KMS-11 (cell line): ENCODE results near the gene LRRC27.

Experiments used
- H2AFZ ChIP-seq: fragments of 200-600 bp; sonication (generic); 2 replicates; pipeline ENCODE4 v1.6.1; 2016; ENCODE audit warnings: antibody characterized with exemption, mixed run types, low read depth
- H3K27ac ChIP-seq: fragments of 200-600 bp; sonication (generic); 2 replicates; pipeline ENCODE4 v1.6.1; 2016; ENCODE audit warnings: mild to moderate bottlenecking, mixed run types
- H3K27me3 ChIP-seq: fragments of 200-600 bp; sonication (generic); 2 replicates; pipeline ENCODE4 v1.6.1; 2017; ENCODE audit warnings: mild to moderate bottlenecking, low read depth, mixed run types, moderate library complexity; ENCODE audit not compliant: insufficient read depth
- H3K36me3 ChIP-seq: fragments of 200-600 bp; sonication (generic); 2 replicates; pipeline ENCODE4 v1.6.1; 2017; ENCODE audit warnings: mild to moderate bottlenecking, mixed run types; ENCODE audit not compliant: insufficient read depth
- H3K4me1 ChIP-seq: fragments of 200-600 bp; sonication (generic); 2 replicates; pipeline ENCODE4 v1.6.1; 2016; ENCODE audit warnings: mild to moderate bottlenecking, low read depth, mixed run types; ENCODE audit not compliant: poor library complexity, severe bottlenecking
- H3K4me2 ChIP-seq: fragments of 200-600 bp; sonication (generic); 2 replicates; pipeline ENCODE4 v1.7.0; 2016; ENCODE audit warnings: mild to moderate bottlenecking, mixed run types
- H3K4me3 ChIP-seq: fragments of 200-600 bp; sonication (generic); IDR thresholded peaks from 2 replicates; pipeline ENCODE4 v1.6.1; 2017; ENCODE audit warnings: low read depth, low read length, mixed read lengths; ENCODE audit not compliant: insufficient read depth
- H3K79me2 ChIP-seq: fragments of 200-600 bp; sonication (generic); 2 replicates; pipeline ENCODE4 v1.6.1; 2016; ENCODE audit warnings: low read depth, mixed run types; ENCODE audit not compliant: insufficient read depth
- H3K9ac ChIP-seq: fragments of 200-600 bp; sonication (generic); 2 replicates; pipeline ENCODE4 v1.6.1; 2016; ENCODE audit warnings: mild to moderate bottlenecking, mixed run types
- H4K20me1 ChIP-seq: fragments of 200-600 bp; sonication (generic); 2 replicates; pipeline ENCODE4 v1.6.1; 2016; ENCODE audit warnings: mild to moderate bottlenecking, mixed run types; ENCODE audit not compliant: insufficient read depth
- TF ChIP-seq, protein P1 (sequence below): fragments of 200-600 bp; sonication (generic); conservative IDR thresholded peaks from 2 replicates; pipeline ENCODE4 v1.6.1; 2017; ENCODE audit warnings: low read depth, mild to moderate bottlenecking, antibody characterized with exemption, low read length, moderate library complexity, mixed read lengths

Gene LRRC27

DNA sequence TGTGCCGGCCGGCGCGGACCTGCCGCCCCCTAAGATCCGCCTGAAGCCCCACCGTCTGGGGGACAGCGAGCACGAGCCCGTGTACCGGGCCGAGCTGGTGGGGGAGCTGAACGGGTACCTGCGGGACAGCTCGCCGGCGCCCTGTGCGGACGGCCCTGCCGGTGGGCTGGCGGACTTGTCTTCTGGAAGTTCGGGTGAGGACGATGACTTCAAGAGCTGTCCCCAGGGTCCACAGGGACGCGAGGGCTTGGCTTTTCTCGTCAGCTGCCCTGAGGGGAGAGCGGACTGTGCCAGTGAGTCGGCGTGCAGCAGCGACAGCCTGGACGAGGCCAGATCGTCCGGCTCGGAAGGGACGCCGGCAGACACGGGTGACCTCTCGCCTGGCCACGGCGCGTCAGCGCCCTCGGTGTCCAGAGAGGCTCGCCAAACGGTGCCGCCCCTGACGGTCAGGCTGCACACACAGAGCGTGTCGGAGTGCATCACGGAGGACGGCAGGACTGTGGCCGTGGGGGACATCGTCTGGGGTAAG lies 73.5 kb downstream of the LRRC27 start:
- TF ChIP-seq, protein P1, sequence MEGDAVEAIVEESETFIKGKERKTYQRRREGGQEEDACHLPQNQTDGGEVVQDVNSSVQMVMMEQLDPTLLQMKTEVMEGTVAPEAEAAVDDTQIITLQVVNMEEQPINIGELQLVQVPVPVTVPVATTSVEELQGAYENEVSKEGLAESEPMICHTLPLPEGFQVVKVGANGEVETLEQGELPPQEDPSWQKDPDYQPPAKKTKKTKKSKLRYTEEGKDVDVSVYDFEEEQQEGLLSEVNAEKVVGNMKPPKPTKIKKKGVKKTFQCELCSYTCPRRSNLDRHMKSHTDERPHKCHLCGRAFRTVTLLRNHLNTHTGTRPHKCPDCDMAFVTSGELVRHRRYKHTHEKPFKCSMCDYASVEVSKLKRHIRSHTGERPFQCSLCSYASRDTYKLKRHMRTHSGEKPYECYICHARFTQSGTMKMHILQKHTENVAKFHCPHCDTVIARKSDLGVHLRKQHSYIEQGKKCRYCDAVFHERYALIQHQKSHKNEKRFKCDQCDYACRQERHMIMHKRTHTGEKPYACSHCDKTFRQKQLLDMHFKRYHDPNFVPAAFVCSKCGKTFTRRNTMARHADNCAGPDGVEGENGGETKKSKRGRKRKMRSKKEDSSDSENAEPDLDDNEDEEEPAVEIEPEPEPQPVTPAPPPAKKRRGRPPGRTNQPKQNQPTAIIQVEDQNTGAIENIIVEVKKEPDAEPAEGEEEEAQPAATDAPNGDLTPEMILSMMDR: no peak
- H3K36me3 ChIP-seq: no peaks in the 10 kb centered on the region
- no peak overlapping the region for H3K27ac ChIP-seq
- H3K4me1 ChIP-seq: no peaks in the 10 kb centered on the region
- no peaks in the 10 kb centered on the region for H3K27me3 ChIP-seq
- peaks cover 19% of the 10 kb centered on the region; the same call in 1 of the 2 replicates for H3K79me2 ChIP-seq
- H3K9ac ChIP-seq: no peak overlapping the region
- H3K4me3 ChIP-seq: no peak overlapping the region
- H4K20me1 ChIP-seq: no peaks in the 10 kb centered on the region
- H3K4me2 ChIP-seq: no peak overlapping the region
- no peak overlapping the region for H2AFZ ChIP-seq

DNA sequence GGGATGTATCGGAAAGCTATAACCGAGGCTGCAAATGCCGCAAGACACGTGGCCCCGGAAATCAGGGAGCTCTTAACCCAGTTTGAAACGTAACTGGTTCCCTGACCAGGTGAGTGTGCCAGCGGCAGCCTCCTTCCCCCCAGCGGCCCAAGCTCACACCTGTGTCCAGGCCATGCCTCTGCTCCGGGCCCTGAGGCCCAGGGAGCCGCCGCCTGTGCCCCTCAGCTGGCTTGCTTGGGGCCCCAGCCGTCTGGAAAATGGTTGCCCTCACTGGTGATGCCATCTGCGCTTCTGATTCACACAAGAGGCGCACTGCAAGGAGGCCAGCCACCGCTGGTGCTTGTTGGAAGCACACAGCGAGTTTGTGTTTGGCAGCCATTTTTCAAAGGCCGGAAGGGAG lies 74.2 kb downstream of the LRRC27 start:
- TF ChIP-seq, protein P1: no peak

DNA sequence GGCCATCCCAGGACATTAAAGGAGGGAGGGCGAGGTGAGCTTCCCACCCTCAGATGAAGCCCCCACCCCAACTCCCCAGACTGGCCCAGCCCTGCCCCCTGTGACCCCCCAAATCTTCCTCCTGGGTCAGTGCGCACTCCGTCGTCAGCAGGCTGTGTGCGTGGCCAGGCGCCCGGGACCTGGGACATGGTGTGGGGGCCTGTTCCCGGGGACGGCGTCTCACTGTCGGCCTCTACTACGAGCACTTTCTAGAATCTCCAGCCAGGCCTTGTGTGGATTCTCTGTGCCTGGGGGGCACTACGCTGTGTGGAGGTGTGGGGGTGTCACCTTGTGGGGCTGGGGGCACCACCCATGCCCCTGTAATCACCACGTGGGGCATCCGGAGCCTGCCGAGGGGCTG lies 74.8 kb downstream of the LRRC27 start:
- Histone ChIP-seq H3K36me3 (no peaks in the 10 kb centered on the region), H3K27ac (no peak overlapping the region), H3K9ac (no peak overlapping the region), H3K4me3 (no peak overlapping the region), H3K27me3 (no peaks in the 10 kb centered on the region), H4K20me1 (no peaks in the 10 kb centered on the region), H3K4me1 (no peaks in the 10 kb centered on the region), H3K79me2 (peaks cover 6% of the 10 kb centered on the region; the same call in 1 of the 2 replicates), H3K4me2 (no peak overlapping the region), H2AFZ (no peak overlapping the region)
- TF ChIP-seq, protein P1: no peak

More for the DNA sequence above, 74.2 kb downstream of the LRRC27 start:
- H3K4me1 ChIP-seq: no peaks in the 10 kb centered on the region
- H3K79me2 ChIP-seq: peaks cover 12% of the 10 kb centered on the region; the same call in 1 of the 2 replicates
- no peaks in the 10 kb centered on the region for H4K20me1 ChIP-seq
- H3K4me2 ChIP-seq: no peak overlapping the region
- H3K4me3 ChIP-seq: no peak overlapping the region
- H2AFZ ChIP-seq: no peak overlapping the region
- no peaks in the 10 kb centered on the region for H3K27me3 ChIP-seq
- no peak overlapping the region for H3K9ac ChIP-seq
- H3K27ac ChIP-seq: no peak overlapping the region
- no peaks in the 10 kb centered on the region for H3K36me3 ChIP-seq

DNA sequence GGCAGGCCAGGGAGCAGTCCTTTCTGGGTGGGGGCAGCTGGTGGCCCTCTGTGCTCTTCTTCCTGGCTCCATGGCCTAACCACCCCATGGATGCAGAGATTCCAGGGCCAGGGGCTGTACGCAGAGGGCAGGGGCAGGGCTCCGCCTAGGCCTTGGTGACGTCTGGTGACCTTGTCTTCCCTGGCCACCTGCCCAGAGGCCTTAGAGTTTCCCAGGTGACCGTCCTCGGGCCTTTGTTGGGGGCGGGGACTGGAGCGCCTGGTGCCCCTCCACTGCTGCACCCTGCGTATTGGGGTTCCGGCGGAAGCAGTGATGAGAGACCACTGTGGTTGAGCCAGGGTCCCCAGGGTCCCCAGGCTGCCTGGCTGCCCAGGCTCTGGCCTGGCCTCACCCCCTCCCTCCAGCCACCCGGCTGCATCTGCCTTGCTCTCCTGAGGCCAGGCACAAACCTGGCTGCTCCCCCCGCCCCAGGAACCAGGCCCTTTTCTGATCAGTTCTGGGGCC lies 75.3 kb downstream of the LRRC27 start:
- TF ChIP-seq, protein P1: no peak
- no peaks in the 10 kb centered on the region for H3K36me3 ChIP-seq
- no peak overlapping the region for H3K9ac ChIP-seq
- no peak overlapping the region for H2AFZ ChIP-seq
- H4K20me1 ChIP-seq: no peaks in the 10 kb centered on the region
- no peak overlapping the region for H3K4me2 ChIP-seq
- H3K4me3 ChIP-seq: no peak overlapping the region
- no peaks in the 10 kb centered on the region for H3K27me3 ChIP-seq
- H3K79me2 ChIP-seq: 0 out of 2 replicates have a peak, but pooled peaks cover 4% of the 10 kb centered on the region
- no peak overlapping the region for H3K27ac ChIP-seq
- no peaks in the 10 kb centered on the region for H3K4me1 ChIP-seq
